ENCODE measurements around the gene AJM1. TPM values are rescaled to one million over a fixed set of nuclear protein-coding genes. Genes with fewer than 3 reads are reported as not detected.
A peak's percentile ranks its signal among the peaks of the same experiment; 100 is the strongest.
"Not testable (repeated sequence)": the region's sequence is repeated elsewhere in the genome, so short reads cannot be mapped to it uniquely, and the experiment has no call there.

The AJM1 gene
- total and polyA plus RNA-seq, 2 experiments from 2014 or later = 2.0 to 7.7 TPM

- Histone ChIP-seq H2AFZ (no peak overlapping the region), H3K27me3 (no peaks in the 10 kb centered on the region), H3K27ac (peak overlapping the region; percentile 97), H3K4me1 (ENCODE audit: insufficient read depth) (peaks cover 62% of the 10 kb centered on the region), H3K36me3 (replicated peaks; ENCODE audit: insufficient read depth, low read depth) (no peaks in the 10 kb centered on the region), H4K20me1 (ENCODE audit: insufficient read depth, poor library complexity, severe bottlenecking) (no peaks in the 10 kb centered on the region), H3K9me3 (ENCODE audit: low read depth) (no peaks in the 10 kb centered on the region), H3K79me2 (peaks cover 28% of the 10 kb centered on the region), H3K4me2 (peak overlapping the region; percentile 29), H3K4me3 (no peak overlapping the region), H3K9me2 (replicated peaks; ENCODE audit: insufficient read depth) (no peaks in the 10 kb centered on the region)
- WGBS (ENCODE audit: low lambda C conversion rate, missing lambda C conversion rate) = 85% methylated on average over 6 of the region's 6 CpGs
- TF ChIP-seq CTCF (IDR thresholded peaks at IDR 0.05; ENCODE audit: poor library complexity) (no peak), EZH2 (IDR thresholded peaks at IDR 0.05; ENCODE audit: borderline replicate concordance) (no peak), EZH2phosphoT487 (IDR thresholded peaks at IDR 0.05; ENCODE audit: low read depth, severe bottlenecking, unreplicated experiment) (no peak)
- DNase-seq (ENCODE audit: low spot score) = no peak
Observed at GRCh38 chr9:136795000-136795348, 47.3 kb upstream of the AJM1 start.

- Histone ChIP-seq H3K9me3 (ENCODE audit: low read depth) (no peaks in the 10 kb centered on the region), H3K79me2 (peaks cover 28% of the 10 kb centered on the region), H3K4me1 (ENCODE audit: insufficient read depth) (peaks cover 58% of the 10 kb centered on the region), H3K27ac (peak within 1 kb of the TSS; percentile 97), H2AFZ (no peak within 1 kb of the TSS), H4K20me1 (ENCODE audit: insufficient read depth, poor library complexity, severe bottlenecking) (no peaks in the 10 kb centered on the region), H3K4me3 (no peak within 1 kb of the TSS), H3K4me2 (peak within 1 kb of the TSS; percentile 87), H3K27me3 (no peaks in the 10 kb centered on the region), H3K9me2 (replicated peaks; ENCODE audit: insufficient read depth) (no peaks in the 10 kb centered on the region), H3K36me3 (replicated peaks; ENCODE audit: insufficient read depth, low read depth) (no peaks in the 10 kb centered on the region)
- no peak for DNase-seq (ENCODE audit: low spot score)
- TF ChIP-seq EZH2phosphoT487 (IDR thresholded peaks at IDR 0.05; ENCODE audit: low read depth, severe bottlenecking, unreplicated experiment) = no peak
- no peak for TF ChIP-seq EZH2 (IDR thresholded peaks at IDR 0.05; ENCODE audit: borderline replicate concordance)
- TF ChIP-seq CTCF (IDR thresholded peaks at IDR 0.05; ENCODE audit: poor library complexity) = no peak
- 39% methylated on average over 5 of the region's 5 CpGs for WGBS (ENCODE audit: low lambda C conversion rate, missing lambda C conversion rate)
Observed at GRCh38 chr9:136796238-136796774, 46.0 kb upstream of the AJM1 start, which contains the start of gene CCDC183. Gene CCDC183, plus strand, starts transcription at chr9:136796338. Its CDS starts 60 bp downstream, at chr9:136796398.

GRCh38 chr9:136796775-136797347, 45.4 kb upstream of the AJM1 start:
- H4K20me1 ChIP-seq (ENCODE audit: insufficient read depth, poor library complexity, severe bottlenecking); H3K4me3 ChIP-seq; H3K36me3 ChIP-seq (replicated peaks; ENCODE audit: insufficient read depth, low read depth); H2AFZ ChIP-seq; H3K9me2 ChIP-seq (replicated peaks; ENCODE audit: insufficient read depth); H3K27me3 ChIP-seq; H3K9me3 ChIP-seq (ENCODE audit: low read depth): not testable (repeated sequence)
- Histone ChIP-seq H3K79me2 (peaks cover 29% of the 10 kb centered on the region), H3K27ac (peak overlapping the region; percentile 97), H3K4me2 (peak overlapping the region; percentile 87), H3K4me1 (ENCODE audit: insufficient read depth) (peaks cover 61% of the 10 kb centered on the region)
- DNase-seq (ENCODE audit: low spot score) = peak; percentile 78
- 1% methylated on average over 10 of the region's 10 CpGs for WGBS (ENCODE audit: low lambda C conversion rate, missing lambda C conversion rate)

GRCh38 chr9:136798708-136799078, 43.6 kb upstream of the AJM1 start:
- Histone ChIP-seq H3K4me2 (peak overlapping the region; percentile 87), H3K4me1 (ENCODE audit: insufficient read depth) (peaks cover 54% of the 10 kb centered on the region), H3K27ac (peak overlapping the region; percentile 97), H2AFZ (no peak overlapping the region), H3K79me2 (peaks cover 28% of the 10 kb centered on the region), H4K20me1 (ENCODE audit: insufficient read depth, poor library complexity, severe bottlenecking) (no peaks in the 10 kb centered on the region), H3K9me2 (replicated peaks; ENCODE audit: insufficient read depth) (no peaks in the 10 kb centered on the region), H3K9me3 (ENCODE audit: low read depth) (no peaks in the 10 kb centered on the region), H3K36me3 (replicated peaks; ENCODE audit: insufficient read depth, low read depth) (no peaks in the 10 kb centered on the region), H3K4me3 (no peak overlapping the region), H3K27me3 (no peaks in the 10 kb centered on the region)
- 83% methylated on average over 6 of the region's 6 CpGs for WGBS (ENCODE audit: low lambda C conversion rate, missing lambda C conversion rate)
- no peak for DNase-seq (ENCODE audit: low spot score)
- no peak for TF ChIP-seq CTCF (IDR thresholded peaks at IDR 0.05; ENCODE audit: poor library complexity)

Data from hepatocyte (in vitro differentiated cells).